Activated CD4-positive, CD25-positive, alpha-beta regulatory T cell treated with anti-CD3 and anti-CD28 coated beads, Interleukin-2, amount 50 U/mL, for 16 hours (primary cell): ENCODE data around the gene PSPH.

Experiments used
- DNase-seq: peaks from one replicate; pipeline ENCODE4 v3.0.0-alpha.2; 2020; ENCODE audit warnings: low read depth, low spot score

Gene PSPH

GRCh38 chr7:56007167-56007652 is 44.0 kb downstream of the PSPH start:
- no peak for DNase-seq

DNA sequence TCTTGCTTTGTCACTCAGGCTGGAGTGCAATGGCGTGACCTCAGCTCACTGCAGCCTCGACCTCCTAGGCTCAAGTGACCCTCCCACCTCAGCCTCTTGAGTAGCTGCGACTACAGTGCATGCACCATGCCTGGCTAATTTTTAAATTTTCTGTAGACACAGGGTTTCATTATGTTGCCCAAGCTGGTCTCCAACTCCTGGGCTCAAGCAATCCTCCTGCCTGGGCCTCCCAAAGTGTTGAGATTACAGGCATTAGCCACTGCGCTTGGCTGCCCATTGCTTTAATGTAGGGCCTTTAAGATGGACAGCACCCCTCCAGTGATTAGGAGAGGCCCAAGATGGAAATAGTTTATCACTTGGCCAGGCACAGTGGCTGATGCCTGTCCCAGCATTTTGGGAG is 47.5 kb downstream of the PSPH start:
- no peak for DNase-seq

GRCh38 chr7:55996856-55997500 is 54.3 kb downstream of the PSPH start:
- DNase-seq, result no peak

- DNase-seq, result no peak
These were observed 58.9 kb downstream of the PSPH start for GRCh38 chr7:55992346-55992745.

DNA sequence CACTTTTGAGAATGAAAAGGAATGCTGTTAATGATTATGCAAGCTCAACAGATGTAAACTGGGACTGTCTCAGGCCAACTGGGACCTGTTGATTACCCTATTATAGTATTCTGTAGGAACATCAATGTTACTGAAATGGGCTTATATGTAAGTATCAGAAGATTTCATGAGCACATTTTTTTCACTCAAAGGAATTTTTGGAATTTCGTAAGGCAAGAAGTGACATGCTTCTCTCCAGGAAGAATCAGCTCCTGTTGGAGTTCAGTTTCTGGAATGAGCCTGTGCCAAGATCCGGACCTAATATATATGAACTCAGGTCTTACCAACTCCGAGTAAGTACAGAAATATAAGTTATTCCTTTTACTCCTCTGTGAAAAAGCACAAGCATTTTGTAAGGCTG is 67.7 kb downstream of the PSPH start:
- no peak for DNase-seq

GRCh38 chr7:55980266-55980665 is 71.0 kb downstream of the PSPH start:
- no peak for DNase-seq

GRCh38 chr7:55977831-55978230 is 73.4 kb downstream of the PSPH start:
- DNase-seq, result no peak

- no peak for DNase-seq
These were observed 75.1 kb downstream of the PSPH start for GRCh38 chr7:55975988-55976633.

DNA sequence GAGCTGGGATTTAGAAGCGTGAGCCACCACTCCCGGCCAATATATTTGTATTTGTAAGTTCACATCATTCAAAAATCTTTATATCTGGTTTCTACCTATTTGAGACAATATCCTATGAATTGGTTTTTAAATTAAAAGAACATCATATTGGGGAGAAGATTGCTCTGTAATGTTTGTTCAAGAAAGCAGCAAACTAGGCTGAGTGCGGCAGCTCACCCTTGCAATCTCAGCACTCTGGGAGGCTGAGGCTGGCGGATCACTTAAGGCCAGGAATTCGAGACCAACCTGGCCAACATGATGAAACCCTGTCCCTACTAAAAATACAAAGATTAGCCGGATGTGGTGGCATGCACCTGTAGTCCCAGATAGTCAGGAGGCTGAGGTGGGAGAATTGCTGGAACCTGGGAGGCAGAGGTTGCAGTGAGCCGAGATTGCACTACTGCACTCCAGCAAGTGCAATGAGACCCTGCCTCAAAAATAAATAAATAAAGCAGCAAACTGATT is 77.4 kb downstream of the PSPH start:
- no peak for DNase-seq

DNA sequence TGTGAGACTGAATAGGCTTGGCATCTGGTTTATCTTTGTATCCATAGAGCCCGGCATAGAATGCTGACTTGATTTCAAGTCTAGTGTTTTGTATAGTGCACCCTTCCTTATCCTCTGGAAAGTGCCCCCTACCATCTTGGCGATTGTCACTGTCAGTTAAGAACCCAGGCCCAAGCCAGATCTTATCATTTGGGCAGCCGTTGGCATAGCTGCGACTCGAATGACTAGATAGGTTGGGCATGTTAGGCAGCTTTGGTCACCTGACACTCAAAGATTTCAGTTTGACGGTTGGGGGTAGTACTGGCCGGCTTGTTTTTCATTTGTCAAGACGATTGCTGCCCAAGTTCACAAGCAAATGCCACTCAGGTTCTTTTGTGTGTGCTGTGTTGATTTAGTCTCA is 80.3 kb downstream of the PSPH start:
- DNase-seq, result no peak

DNA sequence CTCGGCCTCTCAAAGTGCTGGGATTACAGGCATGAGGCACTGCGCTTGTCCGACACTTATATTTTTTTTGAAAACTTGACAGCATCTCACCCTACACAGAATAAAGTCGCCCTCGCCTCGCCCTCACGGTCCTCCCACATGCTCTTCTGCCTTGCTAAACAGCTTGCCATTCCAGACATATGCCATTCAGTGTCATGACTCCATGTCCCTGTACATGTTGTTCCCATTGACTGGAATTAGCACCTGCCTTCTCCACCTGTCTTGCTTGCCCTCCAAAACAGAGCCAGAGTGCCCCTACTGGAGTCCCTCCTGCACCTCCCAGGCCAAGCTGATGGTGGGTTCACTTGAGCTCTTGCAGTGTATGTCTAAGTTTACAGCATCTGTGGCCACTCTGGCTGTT is 80.7 kb downstream of the PSPH start:
- no peak for DNase-seq

- DNase-seq, result no peak
These were observed 81.9 kb downstream of the PSPH start for GRCh38 chr7:55969391-55969790.

- DNase-seq, result no peak
These were observed 84.4 kb downstream of the PSPH start for GRCh38 chr7:55966851-55967250.

GRCh38 chr7:55965805-55966421 is 85.3 kb downstream of the PSPH start:
- no peak for DNase-seq

GRCh38 chr7:55965100-55965470 is 86.2 kb downstream of the PSPH start:
- no peak for DNase-seq

GRCh38 chr7:55964261-55965099 is 86.8 kb downstream of the PSPH start, which contains the start of gene NIPSNAP2:
Gene NIPSNAP2, plus strand, starts transcription at chr7:55964585. Its CDS starts 25 bp downstream, at chr7:55964610.
- DNase-seq, result peak; percentile 10

GRCh38 chr7:55963584-55964168 is 87.6 kb downstream of the PSPH start:
- DNase-seq, result no peak

- DNase-seq, result no peak
These were observed 89.2 kb downstream of the PSPH start for GRCh38 chr7:55962014-55962413.
